ENCODE measurements around the gene SPEM2. TPM values are rescaled to one million over a fixed set of nuclear protein-coding genes. Genes with fewer than 3 reads are reported as not detected.

The SPEM2 gene
- total RNA-seq, 1 donor from 2014 or later = not detected

DNA sequence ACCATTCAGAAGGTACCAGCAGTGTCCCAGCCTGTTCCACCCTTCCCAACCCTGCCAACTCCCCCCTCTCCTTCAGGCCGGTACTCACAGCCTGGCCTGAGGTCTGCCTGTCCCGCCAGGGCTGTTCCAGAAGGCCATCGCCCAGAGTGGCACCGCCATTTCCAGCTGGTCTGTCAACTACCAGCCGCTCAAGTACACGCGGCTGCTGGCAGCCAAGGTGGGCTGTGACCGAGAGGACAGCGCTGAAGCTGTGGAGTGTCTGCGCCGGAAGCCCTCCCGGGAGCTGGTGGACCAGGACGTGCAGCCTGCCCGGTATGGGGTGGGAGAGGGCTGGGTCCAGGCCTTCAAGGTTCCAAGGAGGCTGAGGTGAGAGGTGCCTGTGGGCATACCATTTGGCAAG is 10.6 kb upstream of the SPEM2 start:
- H3K4me3 Mint-ChIP-seq = no peak overlapping the region
- no peaks in the 10 kb centered on the region for H3K9me3 Mint-ChIP-seq
- peaks cover 11% of the 10 kb centered on the region for H3K4me1 Mint-ChIP-seq
- no peak for DNase-seq (ENCODE audit: low spot score in 2 of 2, unreplicated experiment in 2 of 2)
- H3K27ac Mint-ChIP-seq = no peak overlapping the region
- H3K27me3 Mint-ChIP-seq (ENCODE audit: low read depth) = no peaks in the 10 kb centered on the region
- TF ChIP-seq, protein P1, sequence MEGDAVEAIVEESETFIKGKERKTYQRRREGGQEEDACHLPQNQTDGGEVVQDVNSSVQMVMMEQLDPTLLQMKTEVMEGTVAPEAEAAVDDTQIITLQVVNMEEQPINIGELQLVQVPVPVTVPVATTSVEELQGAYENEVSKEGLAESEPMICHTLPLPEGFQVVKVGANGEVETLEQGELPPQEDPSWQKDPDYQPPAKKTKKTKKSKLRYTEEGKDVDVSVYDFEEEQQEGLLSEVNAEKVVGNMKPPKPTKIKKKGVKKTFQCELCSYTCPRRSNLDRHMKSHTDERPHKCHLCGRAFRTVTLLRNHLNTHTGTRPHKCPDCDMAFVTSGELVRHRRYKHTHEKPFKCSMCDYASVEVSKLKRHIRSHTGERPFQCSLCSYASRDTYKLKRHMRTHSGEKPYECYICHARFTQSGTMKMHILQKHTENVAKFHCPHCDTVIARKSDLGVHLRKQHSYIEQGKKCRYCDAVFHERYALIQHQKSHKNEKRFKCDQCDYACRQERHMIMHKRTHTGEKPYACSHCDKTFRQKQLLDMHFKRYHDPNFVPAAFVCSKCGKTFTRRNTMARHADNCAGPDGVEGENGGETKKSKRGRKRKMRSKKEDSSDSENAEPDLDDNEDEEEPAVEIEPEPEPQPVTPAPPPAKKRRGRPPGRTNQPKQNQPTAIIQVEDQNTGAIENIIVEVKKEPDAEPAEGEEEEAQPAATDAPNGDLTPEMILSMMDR (IDR thresholded peaks at IDR 0.05; ENCODE audit: unreplicated experiment) = no peak
- peaks cover 29% of the 10 kb centered on the region for H3K36me3 Mint-ChIP-seq

DNA sequence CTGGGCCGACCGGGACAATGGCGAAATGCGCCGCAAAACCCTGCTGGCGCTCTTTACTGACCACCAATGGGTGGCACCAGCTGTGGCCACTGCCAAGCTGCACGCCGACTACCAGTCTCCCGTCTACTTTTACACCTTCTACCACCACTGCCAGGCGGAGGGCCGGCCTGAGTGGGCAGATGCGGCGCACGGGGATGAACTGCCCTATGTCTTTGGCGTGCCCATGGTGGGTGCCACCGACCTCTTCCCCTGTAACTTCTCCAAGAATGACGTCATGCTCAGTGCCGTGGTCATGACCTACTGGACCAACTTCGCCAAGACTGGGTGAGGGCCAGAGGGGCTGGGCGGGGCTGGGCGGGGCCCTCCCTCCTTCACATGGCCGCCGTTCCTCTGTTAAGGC is 9.6 kb upstream of the SPEM2 start:
- TF ChIP-seq, protein P1 (IDR thresholded peaks at IDR 0.05; ENCODE audit: unreplicated experiment) = no peak
- no peak for DNase-seq (ENCODE audit: low spot score in 2 of 2, unreplicated experiment in 2 of 2)
- Mint-ChIP-seq H3K27ac (no peak overlapping the region), H3K9me3 (no peaks in the 10 kb centered on the region), H3K27me3 (ENCODE audit: low read depth) (no peaks in the 10 kb centered on the region), H3K4me1 (peaks cover 11% of the 10 kb centered on the region), H3K4me3 (no peak overlapping the region), H3K36me3 (peaks cover 21% of the 10 kb centered on the region)

DNA sequence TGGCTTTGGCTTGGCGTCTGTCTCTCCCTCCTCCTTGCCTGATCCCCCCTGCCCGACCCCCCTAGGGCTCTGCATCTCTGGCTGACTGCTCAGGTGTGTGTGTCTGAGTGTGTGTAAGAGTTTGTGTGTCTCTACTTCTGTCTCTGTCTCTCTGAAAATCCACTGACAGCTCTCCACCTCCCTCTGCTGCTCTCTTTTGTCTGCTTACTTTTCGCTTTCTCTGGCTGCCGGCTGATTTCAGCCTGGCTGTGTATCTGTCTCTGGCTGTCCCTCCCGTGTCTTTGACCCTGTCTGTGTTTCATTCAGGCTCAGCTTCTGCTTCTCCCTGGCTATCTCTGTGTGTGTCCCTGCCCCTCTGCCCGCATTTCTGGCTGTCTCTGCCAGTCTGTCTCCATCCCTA is 9.1 kb upstream of the SPEM2 start:
- TF ChIP-seq, protein P1 (IDR thresholded peaks at IDR 0.05; ENCODE audit: unreplicated experiment) = no peak
- no peak for DNase-seq (ENCODE audit: low spot score in 2 of 2, unreplicated experiment in 2 of 2)
- Mint-ChIP-seq H3K36me3 (peaks cover 20% of the 10 kb centered on the region), H3K9me3 (no peaks in the 10 kb centered on the region), H3K27me3 (ENCODE audit: low read depth) (no peaks in the 10 kb centered on the region), H3K4me3 (no peak overlapping the region), H3K4me1 (peaks cover 11% of the 10 kb centered on the region), H3K27ac (no peak overlapping the region)

DNA sequence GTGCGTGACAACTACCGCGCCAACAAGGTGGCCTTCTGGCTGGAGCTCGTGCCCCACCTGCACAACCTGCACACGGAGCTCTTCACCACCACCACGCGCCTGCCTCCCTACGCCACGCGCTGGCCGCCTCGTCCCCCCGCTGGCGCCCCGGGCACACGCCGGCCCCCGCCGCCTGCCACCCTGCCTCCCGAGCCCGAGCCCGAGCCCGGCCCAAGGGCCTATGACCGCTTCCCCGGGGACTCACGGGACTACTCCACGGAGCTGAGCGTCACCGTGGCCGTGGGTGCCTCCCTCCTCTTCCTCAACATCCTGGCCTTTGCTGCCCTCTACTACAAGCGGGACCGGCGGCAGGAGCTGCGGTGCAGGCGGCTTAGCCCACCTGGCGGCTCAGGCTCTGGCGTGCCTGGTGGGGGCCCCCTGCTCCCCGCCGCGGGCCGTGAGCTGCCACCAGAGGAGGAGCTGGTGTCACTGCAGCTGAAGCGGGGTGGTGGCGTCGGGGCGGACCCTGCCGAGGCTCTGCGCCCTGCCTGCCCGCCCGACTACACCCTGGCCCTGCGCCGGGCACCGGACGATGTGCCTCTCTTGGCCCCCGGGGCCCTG is 8.3 kb upstream of the SPEM2 start:
- TF ChIP-seq, protein P1 (IDR thresholded peaks at IDR 0.05; ENCODE audit: unreplicated experiment) = no peak
- Mint-ChIP-seq H3K4me3 (no peak overlapping the region), H3K36me3 (peaks cover 20% of the 10 kb centered on the region), H3K27ac (no peak overlapping the region), H3K27me3 (ENCODE audit: low read depth) (no peaks in the 10 kb centered on the region), H3K4me1 (peaks cover 11% of the 10 kb centered on the region), H3K9me3 (no peaks in the 10 kb centered on the region)
- DNase-seq (ENCODE audit: low spot score in 2 of 2, unreplicated experiment in 2 of 2) = no peak

DNA sequence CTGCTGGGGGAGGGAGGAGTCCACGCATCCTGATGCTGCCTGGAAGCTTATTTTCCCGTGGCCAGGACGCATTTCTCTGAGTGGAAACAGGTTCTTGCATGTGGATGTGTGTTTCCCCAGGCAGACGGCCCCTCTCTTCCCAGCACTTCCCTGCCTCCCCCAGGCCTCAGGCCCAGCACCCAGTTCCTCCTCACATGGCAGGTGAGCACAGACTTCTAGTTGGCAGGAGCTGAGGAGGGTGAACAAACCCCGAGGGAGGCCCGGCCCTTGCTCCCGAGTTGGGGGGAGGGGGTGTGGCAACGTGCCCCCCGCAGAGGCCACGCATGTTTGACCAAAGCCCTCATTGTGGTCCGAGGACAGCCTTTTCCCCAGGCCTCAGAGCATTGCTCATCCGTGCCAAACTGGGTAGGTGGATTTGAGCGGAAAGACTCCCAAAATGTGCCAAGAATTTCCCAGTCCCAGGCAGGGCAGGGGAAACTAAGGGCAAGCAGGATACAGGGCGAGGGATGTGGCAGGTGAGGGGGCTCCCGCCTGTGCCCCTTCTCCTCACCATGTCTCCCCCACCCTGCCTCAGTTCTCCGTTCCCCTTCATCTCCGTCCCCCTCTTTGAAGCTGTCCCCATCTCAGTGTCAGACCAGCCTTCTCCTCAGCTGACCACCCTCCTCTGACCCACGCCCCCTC is 6.8 kb upstream of the SPEM2 start:
- no peaks in the 10 kb centered on the region for H3K9me3 Mint-ChIP-seq
- TF ChIP-seq, protein P1 (IDR thresholded peaks at IDR 0.05; ENCODE audit: unreplicated experiment) = no peak
- peaks cover 17% of the 10 kb centered on the region for H3K36me3 Mint-ChIP-seq
- H3K4me1 Mint-ChIP-seq = no peaks in the 10 kb centered on the region
- H3K4me3 Mint-ChIP-seq = no peak overlapping the region
- H3K27ac Mint-ChIP-seq = no peak overlapping the region
- no peak for DNase-seq (ENCODE audit: low spot score in 2 of 2, unreplicated experiment in 2 of 2)
- no peaks in the 10 kb centered on the region for H3K27me3 Mint-ChIP-seq (ENCODE audit: low read depth)
